GM19455 (cell line): ENCODE data around the gene TOMM22.

ENCODE experiments used
- ATAC-seq: cut with Tn5 transposase; IDR thresholded peaks from one replicate; pipeline ENCODE4 v1.9.1; 2021; ENCODE audit not compliant: unreplicated experiment

The TOMM22 gene

GRCh38 chr22:38694940-38695339 lies 13.2 kb downstream of the TOMM22 start:
- ATAC-seq = no peak

- ATAC-seq = no peak
Measured at GRCh38 chr22:38696606-38697424, 15.1 kb downstream of the TOMM22 start.

- no peak for ATAC-seq
Measured at GRCh38 chr22:38697425-38698089, 15.8 kb downstream of the TOMM22 start.

DNA sequence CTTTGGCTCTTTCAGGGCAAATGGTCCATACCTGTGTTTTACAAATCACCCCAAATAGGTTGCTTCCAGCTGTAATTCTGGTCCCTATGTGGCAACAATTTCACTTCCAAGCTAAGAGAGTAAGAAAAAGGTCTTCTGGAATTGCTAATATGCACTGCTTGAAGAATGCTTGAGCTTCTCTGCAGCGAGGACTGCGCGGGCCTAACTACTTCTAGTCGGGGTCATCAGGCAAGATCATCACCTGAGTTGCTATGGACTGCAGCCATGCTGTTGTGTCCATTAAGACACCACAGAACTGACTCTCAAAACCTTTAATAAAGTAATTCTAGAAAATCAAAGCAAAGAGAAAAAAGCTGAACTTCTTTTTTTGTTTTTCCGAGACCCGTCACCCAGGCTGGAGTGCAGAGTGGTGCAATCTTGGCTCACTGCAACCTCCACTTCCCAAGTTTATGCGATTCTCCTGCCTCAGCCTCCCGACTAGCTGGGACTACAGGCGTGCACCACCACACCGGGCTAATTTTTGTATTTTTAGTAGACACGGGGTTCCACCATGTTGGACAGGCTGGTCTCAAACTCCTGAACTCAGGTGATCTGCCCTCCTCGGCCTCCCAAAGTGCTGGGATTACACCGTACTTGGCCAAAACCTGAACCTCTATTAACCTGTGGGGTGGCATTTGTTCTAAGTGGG lies 16.8 kb downstream of the TOMM22 start:
- no peak for ATAC-seq

GRCh38 chr22:38699143-38699542 lies 17.4 kb downstream of the TOMM22 start:
- ATAC-seq = no peak

GRCh38 chr22:38699784-38700183 lies 18.0 kb downstream of the TOMM22 start:
- ATAC-seq = no peak

- ATAC-seq = peak; percentile 27
Measured at GRCh38 chr22:38700270-38700788, 18.6 kb downstream of the TOMM22 start.

GRCh38 chr22:38700789-38701628 lies 19.3 kb downstream of the TOMM22 start, which contains the start of gene JOSD1:
JOSD1 (minus strand) TSS chr22:38700943; CDS start chr22:38699987, 956 bp downstream.
- ATAC-seq = peak; percentile 30

GRCh38 chr22:38704654-38705234 lies 23.0 kb downstream of the TOMM22 start:
- no peak for ATAC-seq

- ATAC-seq = peak; percentile 65
Measured at GRCh38 chr22:38705235-38706100, 23.7 kb downstream of the TOMM22 start, which contains the start of gene GTPBP1. GTPBP1 (plus strand) TSS chr22:38705944; CDS start chr22:38705956, 12 bp downstream.

- ATAC-seq = peak; percentile 2
Measured at GRCh38 chr22:38706101-38706900, 24.5 kb downstream of the TOMM22 start.

GRCh38 chr22:38706901-38707195 lies 25.1 kb downstream of the TOMM22 start:
- ATAC-seq = no peak

DNA sequence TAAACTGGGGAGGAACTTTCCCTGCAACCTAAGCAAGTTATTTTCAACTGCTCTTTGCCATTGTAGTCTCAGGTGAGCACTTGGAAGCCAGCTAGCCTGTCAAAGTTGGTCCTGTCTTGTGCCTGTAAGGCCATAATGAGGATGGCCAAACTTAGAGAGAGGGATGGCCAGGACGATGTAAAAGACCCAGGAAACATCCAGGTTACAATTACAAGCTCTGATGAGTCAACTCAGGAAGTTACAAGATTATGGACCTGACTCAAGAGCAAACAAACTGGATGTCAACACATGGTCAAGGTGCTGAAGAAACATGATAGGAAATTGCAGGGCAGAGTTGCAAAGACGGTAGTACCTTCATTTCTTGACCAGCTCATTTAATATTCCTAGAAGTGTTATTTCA lies 25.6 kb downstream of the TOMM22 start:
- no peak for ATAC-seq

DNA sequence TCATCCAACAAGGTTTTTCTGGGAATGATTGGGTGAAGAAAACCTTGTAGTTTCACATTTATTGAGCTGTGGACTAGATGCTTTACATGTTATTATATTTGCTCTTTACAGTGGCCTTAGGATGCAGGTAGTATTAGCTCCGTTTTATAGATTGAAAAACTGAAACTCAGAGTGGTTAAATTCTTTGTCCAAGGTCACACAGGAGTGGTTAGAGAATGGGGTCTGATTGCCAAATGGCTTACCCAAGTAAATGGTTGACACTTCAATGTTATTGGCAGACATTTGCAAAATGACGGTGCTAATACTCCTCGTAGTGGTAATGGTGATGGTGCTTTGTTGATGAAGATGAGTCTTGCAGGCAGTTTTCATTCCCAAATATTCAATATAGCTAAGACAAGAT lies 26.2 kb downstream of the TOMM22 start:
- no peak for ATAC-seq

GRCh38 chr22:38709306-38709705 lies 27.5 kb downstream of the TOMM22 start:
- no peak for ATAC-seq

DNA sequence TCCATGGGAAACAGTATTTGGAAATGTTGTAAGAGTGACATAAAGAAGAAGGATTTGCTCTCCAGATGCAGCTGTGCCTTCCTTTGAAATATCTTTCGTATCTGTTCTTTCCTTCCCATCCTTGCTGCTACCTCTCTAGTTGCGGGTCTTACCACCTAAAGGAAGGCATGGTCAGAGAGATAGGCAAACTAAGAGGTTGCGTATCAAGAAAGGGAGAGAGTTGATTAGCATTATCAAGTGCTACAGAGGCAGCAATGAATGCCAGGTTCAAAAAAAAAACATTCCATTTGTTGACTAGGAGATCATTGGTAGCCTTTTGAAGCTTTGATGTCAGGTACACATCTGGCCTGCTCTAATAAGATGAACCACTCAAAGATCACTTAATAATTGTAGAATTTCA lies 28.6 kb downstream of the TOMM22 start:
- no peak for ATAC-seq

GRCh38 chr22:38710866-38711265 lies 29.1 kb downstream of the TOMM22 start:
- no peak for ATAC-seq

GRCh38 chr22:38712486-38713207 lies 30.9 kb downstream of the TOMM22 start:
- ATAC-seq = no peak
